Measurements from ENCODE around the gene DNHD1.

The DNHD1 gene

GRCh38 chr11:6497069-6497839, at the start of gene DNHD1:
Gene DNHD1 (plus strand): TSS chr11:6497280. CDS start chr11:6498216, 936 bp downstream.
- no peak for DNase-seq

- DNase-seq = no peak
These were observed 48.5 kb upstream of the DNHD1 start for GRCh38 chr11:6448574-6448973.

GRCh38 chr11:6452219-6452618, 44.9 kb upstream of the DNHD1 start:
- no peak for DNase-seq

- no peak for DNase-seq
These were observed 43.9 kb upstream of the DNHD1 start for GRCh38 chr11:6453152-6453551.

GRCh38 chr11:6455070-6455469, 42.0 kb upstream of the DNHD1 start:
- DNase-seq = no peak

- no peak for DNase-seq
These were observed 40.6 kb upstream of the DNHD1 start for GRCh38 chr11:6456361-6457073.

GRCh38 chr11:6457581-6458320, 39.3 kb upstream of the DNHD1 start:
- no peak for DNase-seq

- DNase-seq = no peak
These were observed 38.6 kb upstream of the DNHD1 start for GRCh38 chr11:6458352-6459098.

- DNase-seq = no peak
These were observed 38.0 kb upstream of the DNHD1 start for GRCh38 chr11:6459099-6459450.

- DNase-seq = peak; percentile 67
These were observed 28.2 kb upstream of the DNHD1 start for GRCh38 chr11:6468712-6469495.

GRCh38 chr11:6469599-6469998, 27.5 kb upstream of the DNHD1 start:
- DNase-seq = no peak

GRCh38 chr11:6472934-6473333, 24.1 kb upstream of the DNHD1 start:
- no peak for DNase-seq

GRCh38 chr11:6473451-6474412, 23.3 kb upstream of the DNHD1 start, which contains the start of gene TRIM3:
Gene TRIM3 (minus strand): TSS chr11:6473941. CDS start chr11:6465695, 8,246 bp downstream.
- DNase-seq = peak; percentile 99

GRCh38 chr11:6474413-6474792, 22.7 kb upstream of the DNHD1 start:
- DNase-seq = no peak

- DNase-seq = no peak
These were observed 22.1 kb upstream of the DNHD1 start for GRCh38 chr11:6474806-6475500.

GRCh38 chr11:6475936-6476335, 21.1 kb upstream of the DNHD1 start:
- no peak for DNase-seq

- DNase-seq = no peak
These were observed 20.5 kb upstream of the DNHD1 start for GRCh38 chr11:6476571-6476970.

- no peak for DNase-seq
These were observed 16.7 kb upstream of the DNHD1 start for GRCh38 chr11:6480299-6480914.

GRCh38 chr11:6481012-6481923, 15.8 kb upstream of the DNHD1 start, which contains the start of the genes ARFIP2 and TIMM10B:
Gene ARFIP2 (minus strand): TSS chr11:6481331. CDS start chr11:6480421, 910 bp downstream.
Gene TIMM10B (plus strand): TSS chr11:6481501. CDS start chr11:6481517, 16 bp downstream.
- peak; percentile 99 for DNase-seq

Data from 8988T (cell line).